OCI-LY1 (cell line): ENCODE measurements around the gene INS.

Experiments
- H2AFZ ChIP-seq: fragments of 200-600 bp; sonication (generic), shearing (Covaris generic); 2 replicates; pipeline ENCODE4 v1.6.0; 2014; ENCODE audit warnings: antibody characterized with exemption, mild to moderate bottlenecking, low read length
- H3F3A ChIP-seq: fragments of 200-600 bp; sonication (generic), shearing (Covaris generic); 2 replicates; pipeline ENCODE4 v1.6.0; 2014; ENCODE audit warnings: mild to moderate bottlenecking, antibody characterized with exemption, low read length, moderate library complexity; ENCODE audit not compliant: insufficient read depth
- H3K27ac ChIP-seq: fragments of 200-600 bp; sonication (generic); 2 replicates; pipeline ENCODE4 v1.5.1; 2014; ENCODE audit warnings: low read length, mixed run types, mild to moderate bottlenecking, low read depth; ENCODE audit not compliant: poor library complexity, severe bottlenecking
- H3K27me3 ChIP-seq: fragments of 200-600 bp; sonication (generic); 2 replicates; pipeline ENCODE4 v1.6.0; 2014; ENCODE audit warnings: antibody characterized with exemption, mild to moderate bottlenecking, low read length, moderate library complexity; ENCODE audit not compliant: insufficient read depth
- H3K36me3 ChIP-seq: fragments of 200-600 bp; sonication (generic); 2 replicates; pipeline ENCODE4 v1.6.1; 2014; ENCODE audit warnings: mild to moderate bottlenecking, antibody characterized with exemption, low read length, moderate library complexity, mixed read lengths; ENCODE audit not compliant: insufficient read depth
- H3K4me1 ChIP-seq: fragments of 200-600 bp; sonication (generic); 2 replicates; pipeline ENCODE4 v1.5.1; 2014; ENCODE audit warnings: mild to moderate bottlenecking, low read length, moderate library complexity; ENCODE audit not compliant: insufficient read depth, severe bottlenecking
- H3K4me2 ChIP-seq: fragments of 200-600 bp; sonication (generic), shearing (Covaris generic); 2 replicates; pipeline ENCODE4 v1.6.1; 2014; ENCODE audit warnings: low read length
- H3K4me3 ChIP-seq: fragments of 200-600 bp; sonication (generic); 2 replicates; pipeline ENCODE4 v1.5.1; 2014; ENCODE audit warnings: low read length, low read depth, mild to moderate bottlenecking, mixed read lengths; ENCODE audit not compliant: poor library complexity, severe bottlenecking
- H3K79me2 ChIP-seq: fragments of 200-600 bp; shearing (Covaris generic); 2 replicates; pipeline ENCODE4 v1.6.1; 2016; ENCODE audit warnings: mixed run types, low read length, mixed read lengths; ENCODE audit not compliant: insufficient read depth
- H3K9ac ChIP-seq: fragments of 200-600 bp; sonication (generic), shearing (Covaris generic); 2 replicates; pipeline ENCODE4 v1.6.1; 2014; ENCODE audit warnings: mild to moderate bottlenecking, low read length, mixed read lengths
- H3K9me2 ChIP-seq: fragments of 200-600 bp; sonication (generic), shearing (Covaris generic); 2 replicates; pipeline ENCODE4 v1.6.1; 2014; ENCODE audit warnings: low read depth, mild to moderate bottlenecking, low read length, mixed read lengths
- H3K9me3 ChIP-seq: fragments of 200-600 bp; shearing (Covaris generic); 2 replicates; pipeline ENCODE4 v1.6.1; 2014; ENCODE audit warnings: low read length, mixed read lengths
- H4K20me1 ChIP-seq: fragments of 200-600 bp; sonication (generic), shearing (Covaris generic); 2 replicates; pipeline ENCODE4 v1.6.0; 2016; ENCODE audit warnings: mild to moderate bottlenecking, low read length; ENCODE audit not compliant: insufficient read depth
- EZH2 ChIP-seq: fragments of 200-600 bp; sonication (generic), shearing (Covaris generic); IDR thresholded peaks from 2 replicates; pipeline ENCODE4 v1.8.0; 2017; ENCODE audit warnings: borderline replicate concordance, mixed run types, mild to moderate bottlenecking, antibody characterized with exemption, low read length, moderate library complexity, mixed read lengths
- TF ChIP-seq, protein P1 (sequence below): fragments of 200-600 bp; sonication (generic), shearing (Covaris generic); IDR thresholded peaks from 2 replicates; pipeline ENCODE4 v1.5.1; 2017; ENCODE audit warnings: mild to moderate bottlenecking, antibody characterized with exemption, low read length, moderate library complexity, mixed read lengths

INS gene

DNA sequence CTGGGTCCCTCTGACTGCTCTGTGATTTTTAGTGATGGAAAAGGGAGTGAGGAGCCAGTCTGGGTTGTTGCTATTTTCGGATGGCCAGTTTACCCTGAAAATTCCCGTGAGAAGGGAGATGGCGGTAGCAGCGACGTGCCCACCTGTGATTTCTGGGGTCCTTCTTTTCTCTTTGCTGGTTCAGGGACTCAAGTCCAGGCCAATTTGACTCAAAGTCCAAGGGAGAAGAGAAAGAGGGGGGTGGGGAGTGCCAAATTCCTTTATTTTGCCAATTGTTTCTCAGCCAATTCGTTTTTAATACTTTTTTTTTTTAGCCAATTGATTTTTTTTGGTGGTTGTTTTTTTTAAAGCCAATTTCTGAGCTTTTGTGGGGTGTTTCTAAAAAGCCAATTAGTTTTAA, 28.8 kb downstream of the INS start:
- no peak overlapping the region for H2AFZ ChIP-seq
- H3K27me3 ChIP-seq, result no peaks in the 10 kb centered on the region

DNA sequence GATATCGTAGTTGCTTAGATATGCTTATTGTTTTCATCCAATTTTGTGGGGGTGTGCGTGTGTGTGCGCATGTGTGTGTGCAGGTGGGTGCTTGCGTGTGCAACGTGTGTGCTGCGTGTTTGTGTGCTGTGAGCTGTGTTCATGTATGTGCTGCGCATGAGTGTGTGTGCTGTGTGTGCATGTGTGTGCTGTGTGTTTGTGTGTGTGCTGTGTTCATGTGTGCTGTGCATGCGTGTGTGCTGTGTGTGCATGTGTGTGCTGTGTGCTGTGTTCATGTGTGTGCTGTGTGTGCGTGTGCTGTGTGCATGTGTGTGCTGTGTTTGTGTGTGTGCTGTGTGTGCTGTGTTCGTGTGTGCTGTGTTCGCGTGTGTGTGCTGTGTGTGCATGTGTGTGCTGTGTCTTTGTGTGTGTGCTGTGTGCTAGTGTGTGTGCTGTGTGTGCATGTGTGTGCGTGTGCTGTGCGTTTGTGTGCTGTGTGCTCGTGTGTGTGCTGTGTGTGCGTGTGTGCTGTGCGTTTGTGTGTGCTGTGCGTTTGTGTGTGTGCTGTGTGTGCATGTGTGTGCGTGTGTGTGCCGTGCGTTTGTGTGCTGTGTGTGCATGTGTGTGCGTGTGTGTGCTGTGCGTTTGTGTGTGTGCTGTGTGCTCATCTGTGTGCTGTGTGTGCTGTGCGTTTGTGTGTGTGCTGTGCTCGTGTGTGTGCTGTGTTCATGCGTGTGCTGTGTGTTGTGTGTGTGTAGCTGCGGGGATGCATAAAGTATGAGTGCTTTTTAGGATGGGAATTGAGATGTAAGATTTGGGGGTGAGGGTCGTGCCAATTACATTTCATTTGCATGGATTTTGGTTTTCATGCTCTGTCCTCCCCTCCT, 29.4 kb downstream of the INS start:
- H3K36me3 ChIP-seq, result no peaks in the 10 kb centered on the region
- H3K4me3 ChIP-seq, result no peak overlapping the region
- H3F3A ChIP-seq, result no peaks in the 10 kb centered on the region
- no peaks in the 10 kb centered on the region for H4K20me1 ChIP-seq
- no peak overlapping the region for H3K9ac ChIP-seq
- no peaks in the 10 kb centered on the region for H3K79me2 ChIP-seq
- TF ChIP-seq, protein P1, sequence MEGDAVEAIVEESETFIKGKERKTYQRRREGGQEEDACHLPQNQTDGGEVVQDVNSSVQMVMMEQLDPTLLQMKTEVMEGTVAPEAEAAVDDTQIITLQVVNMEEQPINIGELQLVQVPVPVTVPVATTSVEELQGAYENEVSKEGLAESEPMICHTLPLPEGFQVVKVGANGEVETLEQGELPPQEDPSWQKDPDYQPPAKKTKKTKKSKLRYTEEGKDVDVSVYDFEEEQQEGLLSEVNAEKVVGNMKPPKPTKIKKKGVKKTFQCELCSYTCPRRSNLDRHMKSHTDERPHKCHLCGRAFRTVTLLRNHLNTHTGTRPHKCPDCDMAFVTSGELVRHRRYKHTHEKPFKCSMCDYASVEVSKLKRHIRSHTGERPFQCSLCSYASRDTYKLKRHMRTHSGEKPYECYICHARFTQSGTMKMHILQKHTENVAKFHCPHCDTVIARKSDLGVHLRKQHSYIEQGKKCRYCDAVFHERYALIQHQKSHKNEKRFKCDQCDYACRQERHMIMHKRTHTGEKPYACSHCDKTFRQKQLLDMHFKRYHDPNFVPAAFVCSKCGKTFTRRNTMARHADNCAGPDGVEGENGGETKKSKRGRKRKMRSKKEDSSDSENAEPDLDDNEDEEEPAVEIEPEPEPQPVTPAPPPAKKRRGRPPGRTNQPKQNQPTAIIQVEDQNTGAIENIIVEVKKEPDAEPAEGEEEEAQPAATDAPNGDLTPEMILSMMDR, result no peak
- no peak for TF ChIP-seq EZH2
- no peak overlapping the region for H3K27ac ChIP-seq
- no peak overlapping the region for H3K4me2 ChIP-seq
- no peak overlapping the region for H2AFZ ChIP-seq
- H3K27me3 ChIP-seq, result no peaks in the 10 kb centered on the region
- no peaks in the 10 kb centered on the region for H3K4me1 ChIP-seq
- no peaks in the 10 kb centered on the region for H3K9me3 ChIP-seq
- no peaks in the 10 kb centered on the region for H3K9me2 ChIP-seq

More for the DNA sequence above, 28.8 kb downstream of the INS start:
- Histone ChIP-seq H3K4me2 (no peak overlapping the region), H4K20me1 (no peaks in the 10 kb centered on the region), H3K9me3 (no peaks in the 10 kb centered on the region), H3K27ac (no peak overlapping the region), H3K36me3 (no peaks in the 10 kb centered on the region), H3K4me1 (no peaks in the 10 kb centered on the region), H3K9ac (no peak overlapping the region), H3K4me3 (no peak overlapping the region), H3K79me2 (no peaks in the 10 kb centered on the region), H3K9me2 (no peaks in the 10 kb centered on the region), H3F3A (no peaks in the 10 kb centered on the region)
- TF ChIP-seq, protein P1, result no peak
- TF ChIP-seq EZH2, result no peak

DNA sequence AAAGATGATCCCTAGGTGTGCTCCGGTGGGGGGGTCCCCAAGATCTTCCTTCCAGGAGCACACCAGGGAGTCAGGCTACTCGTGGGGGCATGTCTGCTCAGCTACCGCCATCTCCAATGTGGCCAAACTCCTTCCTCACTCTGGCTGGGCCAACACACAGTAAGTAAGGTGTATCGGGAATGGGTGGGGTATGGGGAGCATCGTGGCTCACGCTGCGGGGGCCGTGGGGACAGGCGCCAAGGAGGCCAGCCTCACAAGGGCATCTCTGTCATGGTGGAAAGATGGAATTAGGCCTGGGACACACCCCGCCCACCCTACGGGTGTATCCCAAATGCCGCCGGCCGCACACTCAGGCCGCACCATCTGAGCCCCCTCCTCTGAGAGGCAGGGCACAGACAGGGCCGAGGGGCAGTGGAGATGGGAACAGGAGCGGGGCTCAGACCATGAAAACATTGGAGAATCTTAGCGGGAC, 30.1 kb downstream of the INS start:
- H3K9ac ChIP-seq, result no peak overlapping the region
- H3K9me3 ChIP-seq, result no peaks in the 10 kb centered on the region
- H3K27me3 ChIP-seq, result no peaks in the 10 kb centered on the region
- H4K20me1 ChIP-seq, result no peaks in the 10 kb centered on the region
- H3K4me1 ChIP-seq, result no peaks in the 10 kb centered on the region
- H3K4me3 ChIP-seq, result no peak overlapping the region
- no peak overlapping the region for H2AFZ ChIP-seq
- no peaks in the 10 kb centered on the region for H3K36me3 ChIP-seq
- TF ChIP-seq, protein P1, result no peak
- no peak for TF ChIP-seq EZH2
- no peaks in the 10 kb centered on the region for H3F3A ChIP-seq
- no peak overlapping the region for H3K4me2 ChIP-seq
- H3K79me2 ChIP-seq, result no peaks in the 10 kb centered on the region
- no peaks in the 10 kb centered on the region for H3K9me2 ChIP-seq
- H3K27ac ChIP-seq, result no peak overlapping the region
